Tibial nerve (tissue), 4 donors: Measurements from ENCODE around the gene KIF1B.

ENCODE experiments used
- EP300 ChIP-seq, 2 donors: sonication (generic); formaldehyde crosslinking; IDR thresholded peaks; one replicate each; pipeline ENCODE4 v1.6.1; 2017; ENCODE audit warnings: antibody characterized with exemption in 2 of 2, mild to moderate bottlenecking in 1 of 2
- POLR2A ChIP-seq, 2 donors: fragments of 450-650 bp; IDR thresholded peaks; one replicate each; pipeline ENCODE4 v1.6.1; 2017; ENCODE audit warnings: antibody characterized with exemption in 2 of 2, mild to moderate bottlenecking in 2 of 2, moderate library complexity in 2 of 2
- TF ChIP-seq, protein P1 (sequence below), 5 experiments: fragments of 200-600 bp in 3 of 5; fragments of 450-650 bp in 2 of 5; sonication (generic) in 3 of 5; IDR thresholded peaks; one replicate each; pipeline ENCODE4 v1.5.1; 2016 to 2019; ENCODE audit warnings: antibody characterized with exemption in 5 of 5, mild to moderate bottlenecking in 3 of 5, moderate library complexity in 2 of 5

DNA sequence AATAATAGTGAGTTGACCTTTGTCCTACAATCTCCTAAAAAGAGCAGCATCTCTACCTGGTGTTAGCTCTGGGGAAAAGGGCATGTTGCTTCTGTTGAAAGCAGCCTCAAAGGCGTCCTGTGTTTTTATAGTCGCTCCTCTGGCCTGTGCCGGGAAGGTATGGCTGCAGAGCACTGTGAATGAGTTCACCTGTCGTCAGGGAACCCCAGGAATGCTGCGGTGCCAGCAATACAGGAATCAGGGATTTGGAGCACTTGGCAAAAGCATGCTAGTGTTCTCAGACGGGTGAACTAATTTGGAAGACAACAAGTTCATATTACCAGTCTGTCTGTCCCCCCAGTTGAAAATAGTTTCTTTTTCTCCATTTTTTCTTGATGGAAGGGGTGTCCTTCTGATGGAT lies 128.2 kb downstream of the KIF1B start:
- TF ChIP-seq, protein P1, sequence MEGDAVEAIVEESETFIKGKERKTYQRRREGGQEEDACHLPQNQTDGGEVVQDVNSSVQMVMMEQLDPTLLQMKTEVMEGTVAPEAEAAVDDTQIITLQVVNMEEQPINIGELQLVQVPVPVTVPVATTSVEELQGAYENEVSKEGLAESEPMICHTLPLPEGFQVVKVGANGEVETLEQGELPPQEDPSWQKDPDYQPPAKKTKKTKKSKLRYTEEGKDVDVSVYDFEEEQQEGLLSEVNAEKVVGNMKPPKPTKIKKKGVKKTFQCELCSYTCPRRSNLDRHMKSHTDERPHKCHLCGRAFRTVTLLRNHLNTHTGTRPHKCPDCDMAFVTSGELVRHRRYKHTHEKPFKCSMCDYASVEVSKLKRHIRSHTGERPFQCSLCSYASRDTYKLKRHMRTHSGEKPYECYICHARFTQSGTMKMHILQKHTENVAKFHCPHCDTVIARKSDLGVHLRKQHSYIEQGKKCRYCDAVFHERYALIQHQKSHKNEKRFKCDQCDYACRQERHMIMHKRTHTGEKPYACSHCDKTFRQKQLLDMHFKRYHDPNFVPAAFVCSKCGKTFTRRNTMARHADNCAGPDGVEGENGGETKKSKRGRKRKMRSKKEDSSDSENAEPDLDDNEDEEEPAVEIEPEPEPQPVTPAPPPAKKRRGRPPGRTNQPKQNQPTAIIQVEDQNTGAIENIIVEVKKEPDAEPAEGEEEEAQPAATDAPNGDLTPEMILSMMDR (IDR thresholded peaks at IDR 0.05) = no peak
- TF ChIP-seq POLR2A (IDR thresholded peaks at IDR 0.05) = no peak
- TF ChIP-seq EP300 (IDR thresholded peaks at IDR 0.05) = no peak
